ENCODE data around the gene EDC4.
A peak's percentile ranks its signal among the peaks of the same experiment; 100 is the strongest.
"Not testable (repeated sequence)": the region's sequence is repeated elsewhere in the genome, so short reads cannot be mapped to it uniquely, and the experiment has no call there.

EDC4 gene

GRCh38 chr16:67914758-67915495 is 42.1 kb downstream of the EDC4 start:
- no peak for DNase-seq

- not testable (repeated sequence) for DNase-seq
Observed at GRCh38 chr16:67915496-67915769, 42.6 kb downstream of the EDC4 start.

- no peak for DNase-seq
Observed at GRCh38 chr16:67915831-67916723, 43.2 kb downstream of the EDC4 start.

GRCh38 chr16:67917140-67917851 is 44.4 kb downstream of the EDC4 start:
- no peak for DNase-seq

- DNase-seq: no peak
Observed at GRCh38 chr16:67917852-67918236, 45.0 kb downstream of the EDC4 start.

- peak; percentile 80 for DNase-seq
Observed at GRCh38 chr16:67919622-67920221, 46.9 kb downstream of the EDC4 start.

GRCh38 chr16:67922221-67922620 is 49.4 kb downstream of the EDC4 start:
- DNase-seq: no peak

GRCh38 chr16:67922740-67923139 is 49.9 kb downstream of the EDC4 start:
- DNase-seq: peak; percentile 92

GRCh38 chr16:67923414-67924116 is 50.7 kb downstream of the EDC4 start:
- DNase-seq: peak; percentile 77

- no peak for DNase-seq
Observed at GRCh38 chr16:67924140-67924906, 51.5 kb downstream of the EDC4 start.

GRCh38 chr16:67926181-67926750 is 53.4 kb downstream of the EDC4 start:
- peak; percentile 97 for DNase-seq

GRCh38 chr16:67927131-67927941 is 54.5 kb downstream of the EDC4 start:
- no peak for DNase-seq

- no peak for DNase-seq
Observed at GRCh38 chr16:67928147-67928546, 55.3 kb downstream of the EDC4 start.

GRCh38 chr16:67928561-67929364 is 55.9 kb downstream of the EDC4 start:
- DNase-seq: peak; percentile 20

GRCh38 chr16:67930191-67930590 is 57.3 kb downstream of the EDC4 start:
- DNase-seq: no peak

- no peak for DNase-seq
Observed at GRCh38 chr16:67930678-67931211, 57.9 kb downstream of the EDC4 start.
